Skeletal muscle cell (primary cell): Measurements from ENCODE around the gene CSF1.
"Not testable (repeated sequence)": the region's sequence is repeated elsewhere in the genome, so short reads cannot be mapped to it uniquely, and the experiment has no call there.

Experiments
- DNase-seq: peaks from one replicate; pipeline ENCODE4 v3.0.0-alpha.2; 2010; ENCODE audit warnings: low read depth
- H3K4me3 ChIP-seq: 2 replicates; pipeline ENCODE4 v1.5.1; 2011; ENCODE audit warnings: low read depth, mild to moderate bottlenecking, control low read depth, low read length, moderate library complexity

CSF1 gene, protein sequence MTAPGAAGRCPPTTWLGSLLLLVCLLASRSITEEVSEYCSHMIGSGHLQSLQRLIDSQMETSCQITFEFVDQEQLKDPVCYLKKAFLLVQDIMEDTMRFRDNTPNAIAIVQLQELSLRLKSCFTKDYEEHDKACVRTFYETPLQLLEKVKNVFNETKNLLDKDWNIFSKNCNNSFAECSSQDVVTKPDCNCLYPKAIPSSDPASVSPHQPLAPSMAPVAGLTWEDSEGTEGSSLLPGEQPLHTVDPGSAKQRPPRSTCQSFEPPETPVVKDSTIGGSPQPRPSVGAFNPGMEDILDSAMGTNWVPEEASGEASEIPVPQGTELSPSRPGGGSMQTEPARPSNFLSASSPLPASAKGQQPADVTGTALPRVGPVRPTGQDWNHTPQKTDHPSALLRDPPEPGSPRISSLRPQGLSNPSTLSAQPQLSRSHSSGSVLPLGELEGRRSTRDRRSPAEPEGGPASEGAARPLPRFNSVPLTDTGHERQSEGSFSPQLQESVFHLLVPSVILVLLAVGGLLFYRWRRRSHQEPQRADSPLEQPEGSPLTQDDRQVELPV

DNA sequence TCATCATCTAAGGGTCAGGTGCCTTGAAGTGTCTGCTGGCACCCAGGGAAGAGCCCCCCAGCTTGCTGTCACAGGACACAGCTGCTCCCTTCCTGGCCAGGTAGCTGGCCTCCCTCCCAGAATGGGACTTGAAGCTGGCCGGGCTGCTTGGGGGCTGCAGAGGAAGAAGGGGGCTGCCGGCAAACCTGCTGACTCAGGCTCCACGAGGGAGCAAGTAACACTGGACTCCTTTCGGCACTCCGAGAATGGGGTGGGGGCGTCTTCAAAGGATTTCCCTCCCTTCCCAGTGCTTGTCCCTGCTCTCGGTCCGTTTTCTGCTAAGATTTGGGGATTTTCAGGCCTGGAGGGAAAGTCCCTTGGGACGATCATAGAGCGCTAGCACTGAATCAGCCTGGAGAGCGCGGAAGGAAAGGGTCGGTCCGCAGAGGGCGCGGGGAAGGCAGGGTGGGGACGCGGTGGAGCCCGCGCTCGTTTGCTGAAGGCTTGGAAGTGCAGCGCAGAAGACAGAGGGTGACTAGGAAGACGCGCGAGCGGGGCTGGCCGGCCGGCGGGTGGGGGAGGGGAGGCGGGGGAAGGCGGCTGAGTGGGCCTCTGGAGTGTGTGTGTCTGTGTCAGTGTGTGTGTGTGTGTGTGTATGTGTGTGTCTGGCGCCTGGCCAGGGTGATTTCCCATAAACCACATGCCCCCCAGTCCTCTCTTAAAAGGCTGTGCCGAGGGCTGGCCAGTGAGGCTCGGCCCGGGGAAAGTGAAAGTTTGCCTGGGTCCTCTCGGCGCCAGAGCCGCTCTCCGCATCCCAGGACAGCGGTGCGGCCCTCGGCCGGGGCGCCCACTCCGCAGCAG is at the start of gene CSF1:
Gene CSF1, plus strand, starts transcription at position 727 of the 840 bp plus-strand sequence. CDS start 175 bp downstream, outside the sequence.
- peak; percentile 68 for DNase-seq
- H3K4me3 ChIP-seq = peak within 1 kb of the TSS; percentile 83

DNA sequence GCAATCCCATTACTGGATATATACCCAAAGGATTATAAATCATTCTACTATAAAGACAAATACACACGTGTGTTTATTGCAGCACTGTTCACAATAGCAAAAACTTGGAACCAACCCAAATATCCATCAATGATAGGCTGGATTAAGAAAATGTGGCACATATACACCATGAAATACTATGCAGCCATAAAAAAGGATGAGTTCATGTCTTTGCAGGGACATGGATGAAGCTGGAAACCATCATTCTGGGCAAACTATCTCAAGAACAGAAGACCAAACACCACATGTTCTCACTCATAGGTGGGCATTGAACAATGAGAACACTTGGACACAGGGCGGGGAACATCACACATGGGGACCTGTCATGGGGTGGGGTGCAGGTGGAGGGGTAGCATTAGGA is 49.0 kb upstream of the CSF1 start:
- DNase-seq, H3K4me3 ChIP-seq: not testable (repeated sequence)

DNA sequence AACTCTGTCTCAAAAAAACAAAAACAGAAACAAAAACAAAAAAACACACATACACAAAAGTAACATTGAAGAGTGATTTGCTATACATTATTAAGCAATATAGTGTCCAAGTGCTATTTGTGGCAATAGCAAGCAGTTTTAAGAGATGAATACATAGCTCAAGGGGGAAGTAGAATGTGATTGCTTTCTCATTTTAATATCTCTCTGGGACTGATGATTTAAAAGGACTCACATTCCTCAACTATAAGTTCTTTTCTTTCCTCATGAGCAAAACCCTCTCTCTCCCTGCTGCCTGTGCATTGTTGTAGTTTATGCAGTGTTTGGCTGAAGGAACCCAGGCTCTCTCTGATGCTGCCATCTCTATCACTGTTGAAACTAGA is 47.0 kb upstream of the CSF1 start:
- peak; percentile 48 for DNase-seq
- H3K4me3 ChIP-seq = peak overlapping the region; percentile 25

DNA sequence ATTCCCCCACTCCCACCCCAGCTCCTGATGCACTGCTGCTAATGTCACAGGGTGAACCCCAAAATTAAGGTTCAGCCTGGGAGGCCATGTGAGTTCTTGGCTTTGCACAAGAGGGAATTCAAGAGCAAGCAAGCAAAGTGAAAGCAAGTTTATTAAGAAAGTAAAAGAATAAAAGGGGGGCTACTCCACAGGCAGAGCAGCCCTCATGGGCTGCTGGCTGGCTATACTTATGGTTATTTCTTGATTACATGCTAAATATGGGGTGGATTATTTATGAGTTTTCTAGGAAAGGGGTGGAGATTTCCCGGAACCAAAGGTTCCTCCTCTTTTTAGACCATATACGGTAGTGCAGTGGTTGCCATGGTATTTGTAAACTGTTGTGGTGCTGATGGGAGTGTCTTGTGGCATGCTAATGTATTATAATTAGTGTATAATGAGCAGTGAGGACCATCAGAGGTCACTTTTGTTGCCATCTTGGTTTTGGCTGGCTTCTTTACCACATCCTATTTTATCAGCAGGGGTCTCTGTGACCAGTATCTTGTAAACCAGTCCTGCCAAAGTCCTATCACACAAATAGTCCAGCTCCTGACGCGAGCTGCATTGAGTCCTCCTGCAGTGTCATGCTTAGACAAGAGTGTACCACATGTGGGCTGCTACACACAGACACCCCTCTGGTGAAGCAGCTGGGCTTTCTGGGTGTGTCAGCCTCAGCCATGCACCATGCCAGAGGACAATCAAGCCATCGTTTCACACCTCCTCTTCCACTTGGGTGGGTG is 46.4 kb upstream of the CSF1 start:
- peak overlapping the region; percentile 25 for H3K4me3 ChIP-seq

DNA sequence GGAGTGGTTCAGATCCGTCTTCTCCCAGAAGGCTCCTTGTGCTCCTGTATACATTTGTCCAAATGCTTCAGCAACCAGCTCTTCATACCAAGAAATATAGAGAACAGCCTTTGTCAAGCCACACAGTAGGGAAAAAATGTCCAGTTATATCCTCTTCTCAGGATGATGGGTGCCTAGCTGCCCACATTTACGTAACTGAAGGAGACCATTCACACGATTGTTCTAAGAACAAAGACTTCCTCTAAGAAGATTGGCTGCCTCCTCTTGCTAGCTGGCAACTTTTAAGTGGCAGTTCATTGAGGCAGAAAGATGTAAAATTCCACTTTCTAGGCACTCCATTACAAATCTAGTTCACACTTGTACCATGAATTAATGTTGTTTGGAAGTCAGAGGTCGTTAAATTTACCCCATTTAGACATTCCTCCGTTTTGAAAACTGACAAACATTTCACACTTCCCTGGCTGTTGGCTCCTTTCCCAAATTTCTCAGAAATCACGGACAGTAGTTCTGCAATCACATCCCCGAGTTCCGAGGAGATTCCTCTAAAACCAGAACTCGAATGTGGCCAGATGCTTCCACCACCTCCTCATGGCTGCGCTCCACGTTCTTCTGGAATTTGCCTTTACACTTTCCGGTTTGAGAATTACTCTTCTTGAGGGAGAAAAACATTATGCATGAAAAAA is 45.6 kb upstream of the CSF1 start:
- no peak overlapping the region for H3K4me3 ChIP-seq
- peak; percentile 62 for DNase-seq

More for the DNA sequence above, 46.4 kb upstream of the CSF1 start:
- no peak for DNase-seq

DNA sequence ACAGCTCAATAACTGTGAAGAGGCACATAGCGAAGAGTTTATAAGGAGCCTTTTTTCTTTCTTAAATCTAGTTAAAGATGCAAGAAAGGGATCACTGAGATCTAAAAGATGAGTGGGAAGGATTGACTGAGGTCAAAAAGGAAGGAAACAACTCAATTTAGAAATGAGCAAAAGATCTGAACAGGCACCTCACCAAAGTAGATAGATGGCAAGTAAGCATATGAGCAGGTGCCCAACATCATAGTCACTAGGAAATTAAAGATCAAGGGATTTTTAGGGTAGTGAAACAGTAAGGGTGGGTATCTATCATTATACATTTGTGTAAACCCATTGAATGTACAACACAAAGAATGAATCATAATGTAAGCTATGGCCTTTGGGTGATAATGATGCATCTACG is 44.6 kb upstream of the CSF1 start:
- no peak for DNase-seq
- no peak overlapping the region for H3K4me3 ChIP-seq

DNA sequence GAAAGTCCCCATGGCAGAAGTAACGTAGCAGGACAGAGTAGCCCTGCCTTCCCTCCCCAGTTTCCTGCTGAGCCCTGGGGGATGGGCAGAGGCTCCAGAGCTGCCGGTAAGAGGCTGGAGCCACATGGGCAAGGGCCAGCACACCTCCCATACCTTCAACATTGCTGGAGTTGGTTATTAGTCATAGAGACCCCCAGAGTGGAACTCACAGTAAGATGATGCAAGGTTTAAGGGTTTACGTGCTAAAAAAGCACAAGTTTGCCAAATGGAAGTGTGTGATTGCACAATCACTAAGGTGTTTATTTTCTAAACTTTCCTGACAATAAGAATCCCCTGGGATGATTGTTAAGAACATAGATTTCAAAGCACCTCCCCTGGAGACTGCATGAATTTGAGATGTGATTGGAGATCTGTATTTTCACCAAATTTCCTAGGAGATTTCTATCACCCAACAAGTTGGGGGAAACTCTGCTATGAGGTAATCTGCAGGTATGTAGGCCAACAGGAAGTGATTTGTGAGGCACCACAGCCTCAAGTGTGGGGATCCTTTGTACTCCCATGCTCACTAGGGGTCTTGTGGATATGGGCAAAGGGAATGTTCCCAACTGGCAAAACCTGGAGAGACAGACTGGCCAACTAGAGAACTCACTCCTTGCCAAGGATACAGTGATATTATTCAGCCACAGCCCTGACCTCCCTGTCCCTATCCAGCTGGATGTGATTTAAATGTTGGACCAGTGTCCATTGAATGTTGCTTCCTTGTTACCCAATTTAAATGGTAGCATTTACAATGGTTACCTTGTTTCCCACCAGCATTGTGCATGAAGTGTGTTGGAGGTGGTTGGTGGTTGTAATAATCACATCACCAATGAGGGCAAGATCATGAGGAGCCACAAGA is 37.1 kb upstream of the CSF1 start:
- peak; percentile 88 for DNase-seq
- no peak overlapping the region for H3K4me3 ChIP-seq

DNA sequence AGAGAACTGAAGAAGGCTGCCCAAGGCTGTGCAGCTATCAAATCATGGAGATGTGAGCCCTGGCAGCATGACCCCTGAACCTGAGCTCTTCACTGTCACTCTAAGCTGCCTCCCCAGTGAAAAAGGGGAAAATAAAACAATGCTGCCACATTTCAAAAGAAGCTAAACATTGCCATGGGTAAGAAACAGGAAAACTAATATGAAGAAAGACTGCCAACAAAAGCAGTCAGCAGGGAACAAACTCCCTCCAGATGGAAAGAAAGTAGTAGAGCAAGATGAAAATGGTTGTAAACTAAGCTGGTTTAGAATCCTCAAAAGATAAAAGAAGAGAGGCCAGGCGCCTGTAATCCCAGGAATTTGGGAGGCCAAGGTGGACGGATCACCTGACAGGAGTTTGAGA is 36.2 kb upstream of the CSF1 start:
- no peak for DNase-seq
- H3K4me3 ChIP-seq = no peak overlapping the region

DNA sequence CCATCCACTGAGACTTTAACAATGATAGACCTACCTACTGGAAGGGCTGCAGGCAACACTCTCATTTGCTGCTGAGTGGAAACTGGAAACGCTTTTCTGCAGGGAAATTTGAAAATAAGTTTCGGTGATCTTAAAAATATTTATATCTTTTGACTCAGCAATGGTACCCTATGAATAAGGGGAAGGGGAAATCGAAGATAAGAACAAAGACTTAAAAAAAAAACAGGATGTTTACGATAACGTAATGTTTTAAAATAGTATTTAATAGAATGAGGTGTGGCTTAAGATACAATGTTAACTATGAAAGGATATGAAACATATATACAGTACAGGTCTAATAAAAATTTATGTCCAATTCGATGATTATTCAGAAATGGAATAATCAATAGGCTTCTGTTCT is 34.8 kb upstream of the CSF1 start:
- H3K4me3 ChIP-seq = no peak overlapping the region
- DNase-seq = no peak

DNA sequence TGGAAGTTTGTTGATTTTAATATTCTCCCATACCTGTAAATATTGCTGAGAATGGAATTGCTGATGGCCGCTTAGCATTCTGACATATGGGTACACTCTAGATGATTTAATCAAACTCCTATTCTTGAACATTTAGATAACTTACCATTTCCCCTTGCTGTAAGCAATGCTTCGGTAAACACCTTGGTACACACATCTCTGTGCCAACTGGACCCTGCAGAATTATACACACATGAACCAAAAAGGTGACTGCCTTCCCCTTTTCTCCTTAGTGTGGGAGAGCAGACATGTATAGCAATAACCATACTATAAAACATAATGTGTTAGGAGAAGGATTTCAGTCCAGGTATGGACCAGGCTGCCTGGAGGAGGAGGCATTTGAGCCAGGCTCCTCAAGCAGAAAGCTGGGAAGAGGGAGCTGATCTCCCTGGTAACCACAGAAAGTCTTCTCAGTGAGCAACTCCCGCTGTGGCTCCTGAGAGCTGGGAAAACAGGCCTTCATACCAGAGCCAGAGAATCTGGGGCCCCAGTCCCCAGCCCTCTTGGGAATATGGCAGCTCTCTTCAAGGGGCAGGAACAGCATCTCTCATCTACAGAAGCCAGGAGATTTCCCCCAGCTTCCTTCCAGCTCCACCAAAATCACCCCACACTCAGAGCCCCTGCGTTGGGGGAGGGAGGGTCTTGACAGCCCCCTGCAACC is 33.9 kb upstream of the CSF1 start:
- H3K4me3 ChIP-seq = no peak overlapping the region
- no peak for DNase-seq

DNA sequence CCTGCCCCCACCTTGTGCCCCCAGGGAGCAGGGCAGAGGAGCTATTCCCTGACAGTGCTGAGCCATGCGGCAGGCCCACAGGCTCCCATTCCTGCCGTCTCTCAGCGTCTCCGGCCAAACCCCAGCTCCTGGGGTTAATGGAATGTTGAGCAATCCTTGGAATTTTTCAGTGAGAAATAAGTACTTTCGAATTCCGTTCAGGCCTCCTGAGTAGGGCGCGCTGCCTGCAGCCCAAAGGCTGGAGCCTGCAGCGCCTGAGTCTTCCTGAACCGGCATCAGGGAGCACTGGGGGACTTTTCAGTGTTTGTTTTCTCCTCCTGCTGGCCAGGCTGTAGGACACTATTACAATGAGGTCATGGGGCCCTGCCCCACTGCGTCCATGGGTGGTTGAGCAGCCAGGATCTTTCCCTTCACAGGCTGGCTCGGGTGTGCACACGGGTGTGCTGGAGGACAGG is 33.3 kb upstream of the CSF1 start:
- peak; percentile 79 for DNase-seq
- no peak overlapping the region for H3K4me3 ChIP-seq

DNA sequence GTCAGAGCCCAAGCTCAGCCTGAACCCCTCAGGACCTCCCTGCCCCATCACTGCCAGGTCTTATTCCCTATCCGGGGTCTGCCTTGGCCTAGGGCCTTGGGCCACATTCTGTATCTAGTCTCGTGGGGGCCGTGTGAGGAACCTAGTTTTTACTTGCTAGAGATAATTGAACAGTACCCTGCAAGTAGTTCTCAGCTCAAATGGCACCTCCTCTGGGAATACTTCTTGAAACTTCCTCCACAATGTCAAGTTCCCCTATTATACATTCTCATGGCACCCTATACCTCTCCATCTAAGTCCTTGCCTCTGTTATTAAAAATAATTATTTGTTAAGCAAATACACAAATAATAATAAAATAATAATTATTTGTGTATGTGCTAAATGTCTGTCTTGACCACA is 32.9 kb upstream of the CSF1 start:
- DNase-seq = no peak
- H3K4me3 ChIP-seq = no peak overlapping the region

DNA sequence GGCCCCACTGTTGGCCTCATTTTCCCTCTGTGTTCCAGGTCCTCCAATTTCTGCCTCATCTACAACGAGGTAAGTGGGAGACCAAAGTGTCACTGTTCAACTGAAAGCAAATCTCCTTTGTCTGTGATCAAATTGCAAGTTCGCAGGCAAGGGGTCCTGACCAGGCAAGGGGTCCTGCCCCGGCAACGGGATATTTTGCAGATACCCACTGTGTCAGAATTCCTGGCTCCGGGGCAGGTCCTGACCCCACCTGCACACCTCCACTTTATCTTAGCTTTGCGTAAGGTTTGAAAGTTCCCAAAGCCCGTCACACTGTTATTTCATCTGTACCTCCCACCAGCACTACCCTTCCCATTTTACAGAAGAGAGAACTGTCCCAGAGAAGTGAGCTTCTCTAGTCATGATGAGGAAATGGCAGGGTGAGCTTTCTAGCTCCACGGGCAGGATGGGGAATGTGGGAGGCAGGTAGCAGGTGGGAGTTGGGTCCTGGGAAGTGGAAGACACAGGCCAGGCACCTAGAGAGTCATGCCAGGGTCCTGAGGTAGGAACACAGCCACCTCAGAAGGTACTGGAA is 32.0 kb upstream of the CSF1 start:
- no peak for DNase-seq
- no peak overlapping the region for H3K4me3 ChIP-seq

DNA sequence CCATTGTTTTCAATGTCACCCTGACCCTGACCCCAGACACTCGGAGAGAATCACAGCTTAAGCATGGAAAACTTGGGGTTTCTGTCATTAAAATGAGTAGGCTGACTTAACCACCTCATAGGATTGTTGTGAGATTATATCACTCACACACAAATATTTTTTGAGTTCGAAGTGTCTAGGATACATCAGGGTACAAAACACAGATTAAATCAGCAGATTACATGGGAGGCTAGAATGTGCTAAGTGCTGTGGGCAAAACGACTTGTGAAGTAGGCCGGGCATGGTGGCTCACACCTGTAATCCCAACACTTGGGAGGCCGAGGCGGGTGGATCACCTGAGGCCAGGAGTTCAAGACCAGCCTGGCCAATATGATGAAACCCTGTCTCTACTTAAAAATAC is 31.3 kb upstream of the CSF1 start:
- H3K4me3 ChIP-seq, DNase-seq: not testable (repeated sequence)

DNA sequence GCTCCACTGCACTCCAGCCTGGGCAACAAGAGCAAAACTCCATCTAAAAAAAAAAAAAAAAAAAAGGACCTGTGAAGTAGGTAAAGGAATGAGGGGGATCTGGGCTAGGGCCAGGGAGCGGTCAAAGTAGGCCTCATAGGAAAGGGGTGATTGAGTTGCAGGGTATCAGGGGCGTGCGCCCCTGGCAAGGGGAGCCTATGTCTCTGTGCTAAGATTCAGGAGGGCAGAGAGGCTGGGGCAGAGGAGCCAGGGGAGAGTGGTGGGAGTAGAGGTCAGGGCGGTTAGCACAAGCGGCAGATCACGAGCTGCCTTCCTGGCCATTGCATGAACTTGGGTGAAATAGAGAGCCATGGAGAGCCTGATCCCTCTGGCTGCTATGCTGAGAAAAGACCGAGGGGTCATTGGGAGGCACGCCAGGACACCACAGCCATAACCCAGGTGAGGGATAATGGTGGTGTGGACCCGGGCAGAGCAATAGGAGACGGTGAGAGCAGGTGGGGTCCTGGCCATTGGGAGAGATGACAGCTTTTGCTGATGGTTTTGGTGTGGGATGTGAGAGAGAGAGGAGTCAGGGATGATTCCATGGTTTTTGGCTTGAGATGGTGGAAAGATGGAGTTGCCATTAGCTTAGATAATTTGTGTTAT is 30.6 kb upstream of the CSF1 start:
- no peak for DNase-seq
- no peak overlapping the region for H3K4me3 ChIP-seq

DNA sequence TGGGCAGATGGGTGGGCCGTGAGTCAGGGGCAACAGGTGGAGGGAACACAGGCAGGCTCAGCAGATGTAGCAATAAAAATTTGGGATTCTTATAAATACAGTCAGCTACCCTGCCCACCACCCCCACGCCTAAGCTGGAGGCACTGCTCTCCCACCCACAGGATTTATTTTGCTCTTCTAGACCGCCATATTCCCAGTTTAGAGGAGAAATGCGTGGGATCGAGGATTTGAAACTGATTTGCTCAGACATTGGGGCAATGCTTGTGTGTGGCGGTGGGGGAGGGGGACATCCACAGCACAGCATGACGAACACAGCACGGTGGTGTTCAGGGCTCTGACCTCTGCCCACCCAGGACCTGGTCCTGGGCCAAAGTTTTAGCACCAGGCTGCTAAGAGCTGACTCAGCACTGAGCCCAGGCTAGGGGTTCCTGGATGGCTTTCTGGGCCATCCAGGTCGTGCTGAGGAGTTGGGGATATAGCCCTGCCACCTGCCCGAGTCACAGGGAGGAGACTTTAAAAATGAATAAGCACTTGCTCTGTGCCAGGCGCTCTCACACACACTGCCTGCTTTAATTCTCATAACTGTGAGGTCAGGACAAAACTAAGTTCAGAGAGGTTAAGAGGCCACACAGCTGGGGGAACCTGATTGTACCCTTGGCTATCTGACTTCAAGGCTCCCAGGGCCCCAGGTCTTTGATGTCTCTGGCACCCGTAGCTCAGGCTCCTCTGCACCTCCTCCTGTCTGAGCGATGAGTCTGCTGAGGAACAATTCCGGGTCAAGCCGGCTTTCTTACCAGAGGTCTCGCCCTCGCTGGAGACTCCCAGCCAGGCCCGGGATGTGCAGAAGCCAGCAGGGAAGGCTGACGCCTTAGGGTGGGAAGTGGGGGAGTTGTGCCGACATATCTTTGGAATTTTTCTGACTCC is 29.4 kb upstream of the CSF1 start:
- H3K4me3 ChIP-seq = no peak overlapping the region
- DNase-seq = no peak
